ENCODE data around the gene RUVBL2.

DNA sequence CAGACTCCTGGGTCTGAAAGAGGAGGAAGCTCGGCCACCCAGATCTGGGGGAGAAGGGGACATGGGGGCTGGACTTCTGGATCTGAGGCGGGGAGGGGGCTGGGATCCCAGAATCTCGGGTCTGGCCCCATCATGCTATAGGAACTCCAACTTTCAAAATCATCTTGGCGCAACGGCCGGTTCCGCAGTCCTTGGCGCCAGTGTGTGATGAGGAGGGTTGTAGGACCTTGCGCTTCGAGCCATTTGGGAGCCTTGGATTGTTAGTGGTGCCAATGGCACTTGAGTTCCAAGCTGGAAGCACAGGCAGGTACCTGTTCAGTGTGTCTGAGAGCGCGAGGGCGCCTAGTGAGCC is 324 bp downstream of the RUVBL2 start:
- no peak for TF ChIP-seq EZH2 (IDR thresholded peaks at IDR 0.05; ENCODE audit: borderline replicate concordance, low read depth, low read length, poor library complexity, severe bottlenecking)
- TF ChIP-seq, protein P1, sequence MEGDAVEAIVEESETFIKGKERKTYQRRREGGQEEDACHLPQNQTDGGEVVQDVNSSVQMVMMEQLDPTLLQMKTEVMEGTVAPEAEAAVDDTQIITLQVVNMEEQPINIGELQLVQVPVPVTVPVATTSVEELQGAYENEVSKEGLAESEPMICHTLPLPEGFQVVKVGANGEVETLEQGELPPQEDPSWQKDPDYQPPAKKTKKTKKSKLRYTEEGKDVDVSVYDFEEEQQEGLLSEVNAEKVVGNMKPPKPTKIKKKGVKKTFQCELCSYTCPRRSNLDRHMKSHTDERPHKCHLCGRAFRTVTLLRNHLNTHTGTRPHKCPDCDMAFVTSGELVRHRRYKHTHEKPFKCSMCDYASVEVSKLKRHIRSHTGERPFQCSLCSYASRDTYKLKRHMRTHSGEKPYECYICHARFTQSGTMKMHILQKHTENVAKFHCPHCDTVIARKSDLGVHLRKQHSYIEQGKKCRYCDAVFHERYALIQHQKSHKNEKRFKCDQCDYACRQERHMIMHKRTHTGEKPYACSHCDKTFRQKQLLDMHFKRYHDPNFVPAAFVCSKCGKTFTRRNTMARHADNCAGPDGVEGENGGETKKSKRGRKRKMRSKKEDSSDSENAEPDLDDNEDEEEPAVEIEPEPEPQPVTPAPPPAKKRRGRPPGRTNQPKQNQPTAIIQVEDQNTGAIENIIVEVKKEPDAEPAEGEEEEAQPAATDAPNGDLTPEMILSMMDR (conservative IDR thresholded peaks at IDR 0.05; ENCODE audit: low read depth, low read length): no peak
